HT1080 (cell line): ENCODE results near the gene ISOC1. TPM values are rescaled to one million over a fixed set of nuclear protein-coding genes. Genes with fewer than 3 reads are reported as not detected.

Experiments
- DNase-seq: peaks from one replicate; pipeline ENCODE4 v3.0.0-alpha.2; 2015; ENCODE audit warnings: low read depth
- small RNA-seq: library from RNA; depleted of rRNA; stranded (forward); fragments of <200 nt; gene quantifications from one replicate; pipeline ENCODE3, GENCODE V24; 2014
- total RNA-seq: library from RNA; depleted of rRNA; stranded (reverse); fragments of >200 nt; shearing (Covaris generic); gene quantifications from 2 replicates; pipeline ENCODE4 v1.2.3, GENCODE V29; 2014; rRNA removed

Gene ISOC1
- total RNA-seq, 1 experiment from 2014 or later, result 21.5 TPM

- DNase-seq, result no peak
Measured at GRCh38 chr5:129124608-129125007, 30.1 kb downstream of the ISOC1 start.

DNA sequence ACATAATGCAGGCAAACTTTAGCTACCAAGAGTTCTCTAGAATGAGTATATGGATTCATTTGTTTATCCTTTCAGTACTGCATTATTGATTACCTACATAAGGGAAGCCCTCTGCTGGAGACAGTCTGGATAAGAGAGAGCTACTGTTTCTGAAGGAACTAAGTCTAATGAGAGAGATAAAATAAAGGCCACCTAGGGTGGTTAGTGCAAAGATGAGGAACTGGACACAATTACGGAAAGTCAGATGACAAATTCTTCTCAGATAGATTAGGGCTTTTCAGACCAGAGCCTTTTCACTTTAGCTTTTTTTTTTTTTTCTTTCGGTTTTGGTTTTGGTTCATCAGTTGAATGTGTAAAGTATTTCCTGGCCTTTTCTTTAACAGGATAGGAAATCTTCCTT, 31.3 kb downstream of the ISOC1 start:
- DNase-seq, result no peak

- no peak for DNase-seq
Measured at GRCh38 chr5:129133553-129133952, 39.0 kb downstream of the ISOC1 start.

GRCh38 chr5:129135633-129136032, 41.1 kb downstream of the ISOC1 start:
- DNase-seq, result no peak

DNA sequence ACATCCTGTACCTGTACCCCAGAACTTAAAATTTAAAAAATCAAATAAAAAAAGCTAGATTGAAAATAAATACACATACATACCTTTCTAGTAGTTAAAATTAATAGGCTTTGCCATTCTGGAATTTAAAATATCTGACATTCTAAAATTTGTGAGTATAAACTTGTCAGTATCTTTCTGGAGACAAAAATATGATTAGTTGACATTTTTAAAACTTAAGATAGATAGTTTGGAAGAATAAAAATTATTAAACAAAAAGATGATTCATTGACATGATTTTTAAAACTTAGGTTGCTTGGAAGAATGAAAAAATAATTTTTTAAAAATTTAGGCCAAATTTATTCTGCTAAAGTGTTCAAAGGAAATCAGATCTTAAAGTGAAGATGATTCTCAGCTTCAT, 43.1 kb downstream of the ISOC1 start:
- no peak for DNase-seq

DNA sequence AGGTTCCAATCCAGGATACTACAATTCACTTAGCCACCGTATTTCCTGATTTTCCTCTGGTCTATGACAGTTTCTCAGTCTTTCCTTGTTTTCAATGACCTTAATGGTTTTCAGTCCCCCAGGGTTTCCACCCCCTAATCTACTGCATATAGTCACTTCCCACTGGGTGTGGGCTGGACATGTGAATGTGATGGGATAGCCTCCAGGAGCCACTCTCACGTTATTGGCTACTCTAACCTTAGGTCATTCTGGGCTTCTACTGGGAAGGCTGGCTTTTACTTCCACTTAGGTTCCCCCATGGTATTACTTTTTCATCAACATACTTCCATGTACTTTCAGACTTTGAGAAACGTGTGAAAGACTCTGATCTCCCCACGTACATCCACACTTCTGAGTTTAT, 46.5 kb downstream of the ISOC1 start:
- no peak for DNase-seq

DNA sequence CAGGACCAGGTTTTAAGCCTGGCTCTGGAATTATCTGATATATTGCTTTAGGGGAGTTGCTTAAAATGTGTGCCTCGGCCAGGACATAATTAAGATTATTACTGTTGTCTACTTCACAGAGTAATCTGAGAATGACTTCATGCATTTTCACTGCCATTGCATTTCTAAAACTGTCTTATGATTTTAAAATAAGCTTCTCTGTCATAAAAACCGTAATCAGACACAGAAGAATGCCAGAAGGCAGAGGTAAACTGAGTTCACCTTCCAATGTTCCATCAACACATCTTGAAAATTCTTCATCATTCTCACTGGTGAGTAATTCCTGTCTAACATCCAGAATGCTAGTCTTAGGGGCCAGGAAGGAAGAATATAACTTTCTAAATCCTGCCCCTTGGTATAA, 47.1 kb downstream of the ISOC1 start:
- no peak for DNase-seq

DNA sequence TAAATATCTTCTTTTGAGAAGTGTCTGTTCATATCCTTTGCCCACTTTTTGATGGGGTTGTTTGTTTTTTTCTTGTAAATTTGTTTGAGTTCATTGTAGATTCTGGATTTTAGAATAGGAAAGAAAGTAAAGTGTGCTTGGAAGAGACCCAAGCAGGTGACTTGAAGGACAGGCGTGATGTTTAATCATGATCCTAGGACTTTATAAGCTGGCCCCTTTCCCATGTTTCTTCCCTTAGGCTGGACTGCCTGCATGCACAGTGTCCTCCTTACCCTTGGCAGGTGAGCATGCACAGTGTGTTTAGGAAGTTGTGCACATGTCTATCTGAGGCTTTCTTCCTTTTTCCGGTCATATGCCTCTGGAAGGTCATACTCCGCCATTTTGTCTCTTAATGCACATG, 61.3 kb downstream of the ISOC1 start:
- DNase-seq, result no peak

DNA sequence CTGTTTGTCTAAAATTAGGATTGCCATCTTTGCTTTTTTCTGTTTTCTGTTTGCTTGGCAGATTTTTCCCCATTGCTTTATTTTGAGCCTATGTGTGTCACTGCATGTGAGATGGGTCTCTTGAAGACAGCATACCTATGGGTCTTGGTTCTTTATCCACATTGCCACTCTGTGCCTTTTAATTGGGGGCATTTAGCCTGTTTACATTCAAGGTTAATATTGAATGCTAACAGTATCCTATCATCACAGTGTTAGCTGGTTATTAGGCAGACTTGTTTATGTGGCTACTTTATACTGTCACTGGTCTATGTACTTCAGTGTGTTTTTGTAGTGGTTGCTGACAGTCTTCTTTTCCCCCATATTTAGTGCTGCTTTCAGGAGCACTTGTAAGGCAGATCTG, 67.3 kb downstream of the ISOC1 start:
- DNase-seq, result no peak

Small RNA genes lying within 50 kb of the gene (small RNA-seq; reads per million reads assigned to genes)
- gene MIR4633, result not detected

Other genes starting within 250 kb of the ISOC1 start
- gene SLC27A6, start 129.3 kb upstream of the ISOC1 start, total RNA-seq, result 0.26 and 0.27 TPM in 2 replicates